Activated B cell treated with CpG ODN at 0.5 μM for 24 hours (primary cell): ENCODE data around the gene DPH7. TPM values are rescaled to one million over a fixed set of nuclear protein-coding genes. Genes with fewer than 3 reads are reported as not detected.
"Not testable (repeated sequence)": the region's sequence is repeated elsewhere in the genome, so short reads cannot be mapped to it uniquely, and the experiment has no call there.

Experiments used
- ATAC-seq: fragments of 200-7000 bp; cut with Tn5 transposase; one replicate; pipeline ENCODE4 v1.10.0; 2021; ENCODE audit warnings: low read depth, mild to moderate bottlenecking, moderate library complexity
- CTCF ChIA-PET: fragments of 350-600 bp; sonication (Branson Sonifier 250); formaldehyde crosslinking; loops from one replicate; lab custom pipeline; 2021; ENCODE audit warnings: antibody characterized with exemption; lab: Charles Lee
- POLR2A ChIA-PET: fragments of 350-600 bp; sonication (Branson Sonifier 250); formaldehyde crosslinking; loops from one replicate; lab custom pipeline; 2021; ENCODE audit warnings: antibody characterized with exemption; lab: Charles Lee
- DNase-seq: peaks from one replicate; pipeline ENCODE4 v3.0.0; 2022
- H3K27ac Mint-ChIP-seq: one replicate; pipeline ENCODE4 v1.8.0; 2020; ENCODE audit warnings: mixed read lengths
- H3K27me3 Mint-ChIP-seq: one replicate; pipeline ENCODE4 v1.8.0; 2021; ENCODE audit warnings: mixed read lengths
- H3K36me3 Mint-ChIP-seq: one replicate; pipeline ENCODE4 v1.8.0; 2021; ENCODE audit warnings: low read depth, mixed read lengths
- H3K4me1 Mint-ChIP-seq: one replicate; pipeline ENCODE4 v1.8.0; 2021; ENCODE audit warnings: mixed read lengths
- H3K4me3 Mint-ChIP-seq: one replicate; pipeline ENCODE4 v1.8.0; 2020; ENCODE audit warnings: mild to moderate bottlenecking, mixed read lengths
- H3K9me3 Mint-ChIP-seq: one replicate; pipeline ENCODE4 v1.8.0; 2020; ENCODE audit warnings: mixed read lengths
- intact Hi-C: fragments of 100-400 bp; cut with micrococcal nuclease; formaldehyde crosslinking; loops from one replicate; pipeline ENCODE4 v1.15.1; 2024
- total RNA-seq: library from RNA; stranded (reverse); gene quantifications from 2 replicates; pipeline ENCODE4 v1.2.3, GENCODE V29; 2022
- TF ChIP-seq, protein P1 (sequence below): fragments of 200-600 bp; IDR thresholded peaks from one replicate; pipeline ENCODE4 v1.8.0; 2022; ENCODE audit warnings: antibody characterized with exemption, mild to moderate bottlenecking

The DPH7 gene
- total RNA-seq, 1 donor from 2014 or later = 43.0 TPM

DNA sequence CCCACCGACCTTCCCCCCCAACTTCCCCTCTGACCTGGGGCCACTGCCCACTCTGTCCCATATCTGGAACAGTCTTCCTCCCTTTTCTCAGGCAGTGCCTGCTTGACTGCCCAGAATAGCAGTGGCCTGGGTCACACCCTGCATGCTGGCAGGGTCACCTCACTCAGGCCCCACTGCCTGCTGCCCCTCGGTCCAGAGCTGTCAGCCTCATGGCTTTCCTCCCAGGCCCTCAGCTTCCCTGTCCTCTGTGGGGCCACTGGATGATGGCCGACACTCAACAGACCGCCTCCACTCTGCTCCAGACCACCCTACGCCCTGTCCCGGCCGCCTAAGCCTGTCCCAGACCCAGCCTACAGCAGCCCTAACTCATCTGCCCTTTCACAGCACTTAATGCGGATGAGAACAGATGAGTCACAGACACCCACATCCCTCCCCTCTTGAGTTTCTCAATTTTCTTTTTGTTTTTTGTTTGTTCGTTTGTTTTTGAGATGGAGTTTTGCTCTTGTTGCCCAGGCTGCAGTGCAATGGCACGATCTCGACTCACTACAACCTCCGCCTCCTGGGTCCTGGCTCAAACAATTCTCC lies 34.5 kb downstream of the DPH7 start:
- no peak overlapping the region for H3K27ac Mint-ChIP-seq
- H3K36me3 Mint-ChIP-seq = peaks cover 13% of the 10 kb centered on the region
- DNase-seq (no peak), ATAC-seq (no peak)
- intact Hi-C loops = no loop called here
- no peak overlapping the region for H3K4me3 Mint-ChIP-seq
- H3K4me1 Mint-ChIP-seq = peaks cover 30% of the 10 kb centered on the region
- TF ChIP-seq, protein P1, sequence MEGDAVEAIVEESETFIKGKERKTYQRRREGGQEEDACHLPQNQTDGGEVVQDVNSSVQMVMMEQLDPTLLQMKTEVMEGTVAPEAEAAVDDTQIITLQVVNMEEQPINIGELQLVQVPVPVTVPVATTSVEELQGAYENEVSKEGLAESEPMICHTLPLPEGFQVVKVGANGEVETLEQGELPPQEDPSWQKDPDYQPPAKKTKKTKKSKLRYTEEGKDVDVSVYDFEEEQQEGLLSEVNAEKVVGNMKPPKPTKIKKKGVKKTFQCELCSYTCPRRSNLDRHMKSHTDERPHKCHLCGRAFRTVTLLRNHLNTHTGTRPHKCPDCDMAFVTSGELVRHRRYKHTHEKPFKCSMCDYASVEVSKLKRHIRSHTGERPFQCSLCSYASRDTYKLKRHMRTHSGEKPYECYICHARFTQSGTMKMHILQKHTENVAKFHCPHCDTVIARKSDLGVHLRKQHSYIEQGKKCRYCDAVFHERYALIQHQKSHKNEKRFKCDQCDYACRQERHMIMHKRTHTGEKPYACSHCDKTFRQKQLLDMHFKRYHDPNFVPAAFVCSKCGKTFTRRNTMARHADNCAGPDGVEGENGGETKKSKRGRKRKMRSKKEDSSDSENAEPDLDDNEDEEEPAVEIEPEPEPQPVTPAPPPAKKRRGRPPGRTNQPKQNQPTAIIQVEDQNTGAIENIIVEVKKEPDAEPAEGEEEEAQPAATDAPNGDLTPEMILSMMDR = no peak
- H3K27me3 Mint-ChIP-seq = no peaks in the 10 kb centered on the region
- no peaks in the 10 kb centered on the region for H3K9me3 Mint-ChIP-seq
- POLR2A ChIA-PET = no interaction called here
- CTCF ChIA-PET = no interaction called here

DNA sequence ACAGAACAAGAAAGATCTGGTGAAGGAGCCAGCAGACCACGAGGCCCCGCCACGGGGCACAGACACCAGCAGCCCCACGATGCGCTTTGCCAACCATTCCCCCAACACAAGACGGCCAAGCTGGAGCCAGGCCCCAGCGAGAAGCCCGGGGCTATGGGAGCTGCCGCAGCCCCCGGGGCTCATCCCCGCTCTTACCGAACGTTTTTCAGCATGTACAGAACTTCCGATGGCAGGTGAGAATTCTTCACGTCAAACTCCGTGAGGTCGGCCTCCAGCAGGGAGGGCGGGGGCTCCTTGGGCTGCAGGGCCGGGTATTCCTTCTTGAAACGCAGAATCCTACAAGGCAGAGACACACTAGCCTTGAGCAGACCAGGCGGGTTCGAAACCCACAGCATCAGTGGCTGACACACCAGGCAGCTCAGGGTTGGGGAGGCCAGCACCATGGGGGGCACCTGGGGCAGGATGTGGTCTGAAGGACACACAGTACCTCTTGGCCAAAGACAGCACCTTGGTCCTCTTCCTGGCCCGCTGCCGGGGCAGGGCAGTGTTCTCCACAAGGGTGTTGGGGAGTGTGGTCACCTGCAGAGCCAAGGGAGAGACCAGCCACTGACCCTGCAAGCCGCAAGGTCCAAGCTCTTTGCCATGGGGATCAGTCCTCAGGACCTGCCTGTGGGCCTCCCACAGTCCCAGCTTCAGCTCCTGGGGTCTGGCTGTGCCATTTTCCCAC lies 35.3 kb downstream of the DPH7 start:
- DNase-seq = no peak
- Mint-ChIP-seq H3K27me3 (no peaks in the 10 kb centered on the region), H3K4me1 (peaks cover 22% of the 10 kb centered on the region), H3K4me3 (no peak overlapping the region), H3K9me3 (no peaks in the 10 kb centered on the region), H3K27ac (no peak overlapping the region), H3K36me3 (peaks cover 13% of the 10 kb centered on the region)
- TF ChIP-seq, protein P1 = no peak
- POLR2A ChIA-PET = no interaction called here
- no peak for ATAC-seq
- intact Hi-C loops = no loop called here
- CTCF ChIA-PET = no interaction called here

DNA sequence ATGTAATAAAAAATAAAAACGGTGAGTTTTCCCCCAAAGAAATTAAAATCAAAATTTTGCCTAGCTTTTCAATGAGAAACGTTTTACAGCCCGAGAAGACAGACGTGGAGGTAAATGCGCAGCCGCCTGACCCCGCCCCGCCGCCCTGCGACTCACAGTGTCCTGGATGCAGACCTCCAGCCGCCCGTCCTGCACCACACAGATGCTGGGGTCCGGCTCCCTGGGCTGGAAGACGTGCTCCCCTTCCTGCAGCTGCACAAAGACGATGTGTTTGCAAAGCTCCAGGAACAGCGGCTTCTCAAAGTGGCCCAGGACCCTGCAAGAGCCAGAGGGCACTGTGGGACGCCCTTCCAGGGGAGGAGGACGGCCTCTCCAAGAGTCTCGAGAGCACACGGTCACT lies 36.2 kb downstream of the DPH7 start:
- no peak for DNase-seq
- H3K9me3 Mint-ChIP-seq = no peaks in the 10 kb centered on the region
- peaks cover 14% of the 10 kb centered on the region for H3K36me3 Mint-ChIP-seq
- H3K4me3 Mint-ChIP-seq = no peak overlapping the region
- peaks cover 18% of the 10 kb centered on the region for H3K4me1 Mint-ChIP-seq
- ChIA-PET CTCF (no interaction called here), POLR2A (no interaction called here)
- no peak for ATAC-seq
- H3K27me3 Mint-ChIP-seq = no peaks in the 10 kb centered on the region
- H3K27ac Mint-ChIP-seq = no peak overlapping the region
- intact Hi-C loops = no loop called here
- TF ChIP-seq, protein P1 = no peak

DNA sequence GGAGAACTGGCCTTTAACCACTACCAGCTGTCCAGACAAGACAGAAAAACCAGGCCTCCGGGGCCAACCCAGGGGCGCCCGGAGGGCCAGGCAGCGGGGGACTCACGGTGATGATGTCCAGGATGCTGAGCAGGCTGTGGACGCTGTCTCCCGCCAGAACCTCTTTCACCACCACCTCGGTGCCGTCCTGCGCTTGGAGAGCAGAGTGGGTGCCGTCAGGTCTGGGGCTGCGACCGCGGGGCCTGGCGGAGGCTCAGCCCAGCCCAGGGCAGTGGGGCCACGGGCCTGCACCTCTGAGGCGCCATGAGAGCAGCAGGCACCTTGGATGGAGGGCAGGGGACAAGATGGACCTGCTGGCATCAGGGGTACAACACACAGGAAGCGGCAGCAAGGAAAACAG lies 38.2 kb downstream of the DPH7 start:
- peaks cover 5% of the 10 kb centered on the region for H3K9me3 Mint-ChIP-seq
- H3K27me3 Mint-ChIP-seq = no peaks in the 10 kb centered on the region
- ATAC-seq = no peak
- CTCF ChIA-PET = no interaction called here
- intact Hi-C loops = no loop called here
- POLR2A ChIA-PET = no interaction called here
- peaks cover 18% of the 10 kb centered on the region for H3K4me1 Mint-ChIP-seq
- no peak for DNase-seq
- H3K4me3 Mint-ChIP-seq = no peak overlapping the region
- TF ChIP-seq, protein P1 = no peak
- no peak overlapping the region for H3K27ac Mint-ChIP-seq
- H3K36me3 Mint-ChIP-seq = peaks cover 17% of the 10 kb centered on the region

DNA sequence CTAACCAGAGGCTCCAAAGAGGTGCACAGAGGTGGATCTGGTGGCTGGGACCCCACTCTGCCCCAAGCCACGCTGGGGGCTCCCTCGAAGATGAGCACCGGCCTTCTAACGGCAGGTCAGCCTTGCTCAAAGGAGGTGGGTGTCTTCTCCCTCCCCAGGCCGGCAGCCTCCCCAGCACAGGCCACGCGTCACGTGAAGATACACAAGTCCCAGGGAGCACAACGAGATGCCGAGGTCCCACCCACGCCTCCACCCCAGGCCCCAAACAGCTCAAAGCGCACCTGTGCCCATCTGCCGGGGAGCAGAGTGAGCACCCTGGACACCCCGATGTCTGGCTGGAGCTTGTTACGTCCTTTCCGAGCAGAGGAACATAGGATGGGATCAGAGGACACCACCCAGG lies 40.7 kb downstream of the DPH7 start:
- intact Hi-C loops = no loop called here
- TF ChIP-seq, protein P1 = no peak
- Mint-ChIP-seq H3K4me1 (peaks cover 28% of the 10 kb centered on the region), H3K4me3 (no peak overlapping the region), H3K9me3 (peaks cover 5% of the 10 kb centered on the region), H3K27me3 (no peaks in the 10 kb centered on the region), H3K36me3 (peaks cover 13% of the 10 kb centered on the region), H3K27ac (no peak overlapping the region)
- ATAC-seq (no peak), DNase-seq (no peak)
- POLR2A ChIA-PET = interaction anchor here (1.8 kb wide), 1 partner anchor 12 kb away, joined by 11 read pairs; the partner anchor contains the start of gene PNPLA7
- CTCF ChIA-PET = no interaction called here

DNA sequence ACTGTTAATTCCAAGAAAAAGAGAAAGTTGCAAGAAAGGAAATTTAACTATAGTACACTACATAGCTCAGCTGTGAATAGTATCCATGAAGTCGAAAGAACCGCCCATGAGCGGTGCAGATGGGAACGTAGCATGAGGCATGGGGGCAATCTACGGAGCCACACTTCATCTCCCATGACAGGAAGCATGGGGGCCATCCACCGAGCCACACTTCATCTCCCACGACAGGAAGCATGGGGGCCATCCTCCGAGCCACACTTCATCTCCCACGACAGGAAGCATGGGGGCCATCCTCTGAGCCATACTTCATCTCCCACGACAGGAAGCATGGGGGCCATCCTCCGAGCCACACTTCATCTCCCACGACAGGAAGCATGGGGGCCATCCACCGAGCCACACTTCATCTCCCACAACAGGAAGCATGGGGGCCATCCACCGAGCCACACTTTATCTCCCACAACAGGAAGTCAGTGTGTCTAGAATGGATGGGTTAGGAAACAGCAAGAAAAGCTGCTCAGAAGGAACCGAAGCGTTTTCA lies 42.1 kb downstream of the DPH7 start:
- DNase-seq, H3K9me3 Mint-ChIP-seq, intact Hi-C loops, H3K27me3 Mint-ChIP-seq: not testable (repeated sequence)
- CTCF ChIA-PET = interaction anchor here (0.7 to 1.1 kb wide), 2 partner anchors 42 to 45 kb away, joined by 3 read pairs; partner anchors contain the start of gene DPH7
- Mint-ChIP-seq H3K4me1 (peaks cover 28% of the 10 kb centered on the region), H3K27ac (peak overlapping the region; percentile 76), H3K4me3 (peak overlapping the region; percentile 53), H3K36me3 (peaks cover 11% of the 10 kb centered on the region)
- POLR2A ChIA-PET = interaction anchor here (1.8 to 2.2 kb wide), 2 partner anchors 14 kb away, joined by 11 to 12 read pairs; partner anchors contain the start of genes MRPL41 and PNPLA7
- ATAC-seq = peak; percentile 47
